NCI-H2081 (cell line): ENCODE results near the gene ACLY.
A peak's percentile ranks its signal among the peaks of the same experiment; 100 is the strongest.
"Not testable (repeated sequence)": the region's sequence is repeated elsewhere in the genome, so short reads cannot be mapped to it uniquely, and the experiment has no call there.

ENCODE experiments used
- DNase-seq, 2 experiments: peaks; one replicate each; lab custom pipeline; 2025; lab: John Stamatoyannopoulos, UW

The ACLY gene

DNA sequence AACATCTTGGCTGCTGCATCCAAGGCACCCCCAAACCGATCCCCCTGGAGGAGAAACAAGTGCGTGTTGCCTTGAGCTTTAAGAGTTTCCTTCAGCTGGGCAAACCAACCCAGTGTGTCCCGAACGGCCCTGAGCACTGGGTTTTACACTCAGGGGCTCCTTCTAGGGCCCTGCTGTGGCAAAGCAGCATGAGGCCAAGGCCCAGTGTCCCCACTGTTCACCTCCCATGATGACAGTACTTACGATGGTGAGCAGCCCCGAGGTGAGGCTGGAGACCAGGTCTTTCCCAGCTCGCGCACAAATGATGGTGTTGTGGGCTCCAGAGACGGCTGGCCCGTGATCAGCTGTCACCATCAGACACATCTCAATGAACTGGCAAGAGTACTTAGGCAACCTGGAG lies 47.0 kb downstream of the ACLY start:
- DNase-seq: no peak

DNA sequence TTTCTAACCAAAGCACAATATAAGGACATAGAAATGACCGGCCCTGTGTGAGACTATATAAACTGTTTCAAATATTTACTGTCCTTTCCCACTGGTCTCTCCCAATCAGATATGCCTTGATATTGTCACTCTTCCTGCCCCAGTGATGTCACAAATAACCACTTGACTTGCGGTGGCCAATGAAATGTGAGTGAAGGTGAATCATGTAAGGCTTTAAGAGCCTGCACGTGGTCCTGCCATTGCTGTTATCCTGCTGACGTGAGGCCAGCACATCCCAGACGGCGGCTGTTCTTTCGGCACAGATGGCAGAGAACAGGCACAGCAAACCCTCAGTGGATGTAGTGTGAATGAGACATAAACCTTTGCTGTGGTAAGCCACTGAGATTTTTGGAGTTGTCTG lies 48.1 kb downstream of the ACLY start:
- DNase-seq: no peak

DNA sequence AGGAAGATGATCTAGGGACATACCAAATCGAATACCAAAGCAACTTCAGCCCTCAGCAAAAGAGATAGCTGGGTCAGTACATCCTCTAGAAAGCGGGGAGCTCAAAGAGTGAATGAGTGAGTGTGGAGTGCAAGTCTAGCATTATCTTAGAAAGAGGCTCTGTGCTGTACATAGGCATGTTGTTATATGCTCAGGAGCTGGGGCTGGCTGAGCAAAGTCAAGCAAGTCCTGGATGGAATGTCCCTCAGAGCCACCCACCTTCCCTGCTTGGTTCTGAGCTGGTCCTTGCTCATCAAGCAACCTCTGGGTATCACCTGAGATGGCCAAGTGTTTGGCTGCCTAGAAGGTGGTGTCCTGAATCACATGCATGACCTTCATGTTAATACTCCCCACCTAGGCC lies 48.7 kb downstream of the ACLY start:
- no peak for DNase-seq

DNA sequence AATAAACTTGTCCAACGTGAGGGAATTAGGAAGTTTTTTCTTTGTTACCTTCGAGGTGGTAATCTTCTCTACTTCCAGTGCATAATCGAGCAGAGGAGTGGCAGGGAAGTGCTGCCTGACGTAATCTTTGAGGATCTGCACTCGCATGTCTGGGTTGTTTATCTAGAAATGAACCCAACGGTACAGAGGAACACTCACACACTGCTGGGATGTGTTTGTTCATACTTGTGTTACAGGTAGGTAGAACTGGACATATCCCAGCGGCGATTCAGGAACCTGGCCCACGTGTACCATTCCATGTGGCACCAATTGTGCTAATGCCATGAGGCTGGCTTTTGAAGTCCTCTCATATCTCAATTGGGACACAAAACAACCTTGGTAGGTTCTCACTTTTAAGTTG lies 49.3 kb downstream of the ACLY start:
- no peak for DNase-seq

DNA sequence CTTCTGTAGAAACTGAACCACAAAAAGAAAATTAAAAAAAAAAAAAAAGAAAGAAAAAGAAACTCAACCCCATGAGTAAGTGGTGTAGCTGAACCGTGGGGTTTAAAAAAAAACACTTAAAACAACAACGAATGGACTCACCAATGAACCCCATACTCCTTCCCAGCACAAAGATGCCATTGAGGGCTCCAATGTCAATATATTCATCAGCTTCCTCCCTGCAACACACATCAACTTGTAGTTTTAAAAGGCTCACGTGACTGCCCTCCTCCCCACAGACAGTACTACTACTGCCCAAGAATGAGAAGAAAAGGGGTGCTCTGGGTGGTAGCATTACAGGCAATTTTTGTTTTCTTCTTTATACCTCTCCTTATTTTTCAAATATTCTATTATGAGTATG lies 50.2 kb downstream of the ACLY start:
- no peak for DNase-seq

DNA sequence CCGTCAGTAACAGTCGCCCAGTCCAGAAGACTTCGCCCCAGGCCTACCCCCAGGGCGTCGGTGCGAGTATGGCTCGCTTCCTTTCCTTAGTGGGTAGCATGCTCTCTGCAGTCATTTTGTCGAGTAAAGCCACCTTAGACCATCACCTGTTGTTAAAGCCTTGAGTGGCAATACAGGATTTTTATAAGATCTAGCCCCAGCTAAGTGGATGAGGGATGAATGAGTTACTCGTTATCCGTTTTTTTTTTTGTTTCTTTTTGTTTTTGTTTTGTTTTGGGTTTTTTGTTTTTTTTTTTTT lies 53.2 kb downstream of the ACLY start:
- DNase-seq: no peak

DNA sequence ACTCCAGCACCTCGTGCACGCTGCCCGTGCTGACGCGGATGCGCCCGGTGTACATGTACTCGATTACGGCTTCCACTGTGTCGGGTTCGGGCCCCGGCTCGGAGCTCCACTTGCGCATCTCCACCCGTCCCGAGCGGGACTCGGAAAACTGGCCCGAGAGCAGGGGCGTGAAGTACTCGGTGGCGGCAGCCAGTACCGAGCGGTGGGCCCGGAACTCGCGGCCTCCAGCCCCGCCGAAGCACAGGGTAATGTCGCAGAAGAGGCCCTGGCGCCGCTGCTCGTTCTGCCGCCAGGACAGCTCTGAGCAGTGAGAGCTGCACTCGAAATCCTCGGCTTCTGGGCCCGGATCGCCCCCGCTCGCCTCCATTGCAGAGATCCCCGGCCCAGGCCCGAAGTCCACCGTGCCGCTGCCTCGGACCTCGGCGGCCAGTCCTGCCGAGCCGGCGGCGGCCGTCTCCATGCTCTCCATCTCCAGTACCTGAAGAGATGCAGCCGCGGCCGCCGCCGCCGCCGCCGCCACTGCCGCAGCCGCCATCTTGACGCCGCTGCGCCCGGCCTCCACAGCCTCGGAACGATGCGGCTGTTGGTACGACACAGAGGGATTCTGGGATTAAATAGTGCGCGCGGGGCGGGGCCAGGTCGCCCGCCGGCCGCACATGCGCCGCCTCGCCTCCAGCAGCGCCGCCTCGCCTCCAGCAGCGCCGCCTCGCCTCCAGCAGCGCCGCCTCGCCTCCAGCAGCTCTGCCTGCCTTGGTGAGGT lies 53.7 kb downstream of the ACLY start, which contains the start of gene KLHL11:
KLHL11 (minus strand) TSS at position 588 of the 760 bp plus-strand sequence; CDS start at position 535, 53 bp downstream.
- peak; percentile 91 to 94 for DNase-seq

DNA sequence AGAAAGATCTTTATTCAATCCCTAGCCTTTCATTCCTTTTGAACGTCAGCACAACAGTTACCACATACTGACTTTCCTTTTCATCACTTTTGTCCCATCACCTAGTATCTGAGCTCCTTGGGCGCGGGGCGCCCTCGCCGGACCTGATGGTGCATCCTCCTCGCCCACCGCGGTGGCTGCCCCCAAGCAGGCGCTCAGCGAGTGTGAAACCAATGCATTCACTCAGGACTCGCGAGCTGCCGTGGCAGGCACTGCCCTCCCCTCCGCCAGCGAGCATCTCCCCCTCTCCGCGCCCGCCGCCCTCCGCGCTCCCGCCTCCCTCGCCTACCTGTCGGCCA lies 54.3 kb downstream of the ACLY start:
- DNase-seq: no peak

DNA sequence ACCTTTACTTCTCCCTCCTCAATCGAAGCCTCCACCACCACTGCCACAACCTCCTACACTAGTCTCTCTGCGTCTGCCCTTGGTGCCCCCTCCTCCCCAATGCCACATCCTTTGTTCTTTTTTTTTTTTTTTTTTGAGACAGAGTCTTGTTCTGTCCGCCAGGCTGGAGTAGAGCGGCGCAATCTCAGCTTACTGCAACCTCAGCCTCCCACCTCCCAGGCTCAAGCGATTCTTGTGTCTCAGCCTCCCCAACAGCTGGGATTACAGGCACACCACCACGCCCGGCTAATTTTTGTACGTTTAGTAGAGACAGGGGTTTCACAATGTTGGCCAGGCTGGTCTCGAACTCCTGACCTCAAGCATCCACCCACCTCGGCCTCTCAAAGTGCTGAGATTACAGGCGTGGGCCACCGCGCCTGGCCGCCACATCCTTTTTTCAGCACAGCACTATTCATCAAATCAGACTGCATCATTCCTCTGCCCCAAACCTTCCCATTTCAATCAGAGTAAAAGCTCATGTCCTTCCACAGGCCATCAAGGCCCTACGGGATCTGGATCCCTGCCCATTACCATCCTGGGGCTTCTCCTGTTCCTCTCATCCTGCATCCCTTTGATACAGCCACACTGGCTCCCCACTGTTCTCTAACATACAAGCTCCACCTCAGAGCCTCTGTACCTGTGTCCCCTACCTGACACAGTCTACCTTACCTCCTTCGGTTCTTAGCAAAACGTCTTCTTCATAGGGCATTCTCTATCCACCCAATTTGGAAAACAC lies 55.5 kb downstream of the ACLY start:
- peak; percentile 12 to 48 for DNase-seq

DNA sequence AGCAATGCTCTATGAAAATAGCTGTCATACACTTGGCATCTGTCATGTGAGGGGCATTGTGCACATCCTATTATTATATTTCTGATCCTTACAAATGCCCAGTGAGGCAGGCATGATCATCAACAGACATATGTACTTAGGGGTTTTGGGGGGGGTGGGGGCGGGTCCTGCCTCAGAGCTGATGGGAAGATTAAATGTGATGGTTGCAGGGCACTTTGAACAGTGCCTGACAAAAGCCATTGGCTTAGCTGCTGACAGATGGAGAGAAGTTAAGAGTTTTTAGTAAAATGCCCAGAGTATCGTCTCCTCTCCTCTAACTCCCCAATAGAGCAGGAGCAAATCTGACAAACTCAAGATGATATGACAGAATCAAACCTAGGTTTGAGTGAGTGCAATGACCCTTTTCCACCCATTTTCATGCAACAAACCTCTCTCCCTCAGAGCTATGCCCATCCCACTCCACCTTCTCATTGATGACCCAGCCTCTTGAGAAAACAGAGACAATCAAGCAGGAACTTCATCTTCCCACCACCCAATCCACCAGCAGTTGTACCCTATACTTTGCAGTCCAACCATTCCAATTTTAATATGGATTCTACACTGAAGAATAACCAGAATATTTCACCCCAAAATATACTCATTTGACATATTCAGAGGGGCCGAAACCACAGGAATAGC lies 58.4 kb downstream of the ACLY start:
- no peak for DNase-seq

DNA sequence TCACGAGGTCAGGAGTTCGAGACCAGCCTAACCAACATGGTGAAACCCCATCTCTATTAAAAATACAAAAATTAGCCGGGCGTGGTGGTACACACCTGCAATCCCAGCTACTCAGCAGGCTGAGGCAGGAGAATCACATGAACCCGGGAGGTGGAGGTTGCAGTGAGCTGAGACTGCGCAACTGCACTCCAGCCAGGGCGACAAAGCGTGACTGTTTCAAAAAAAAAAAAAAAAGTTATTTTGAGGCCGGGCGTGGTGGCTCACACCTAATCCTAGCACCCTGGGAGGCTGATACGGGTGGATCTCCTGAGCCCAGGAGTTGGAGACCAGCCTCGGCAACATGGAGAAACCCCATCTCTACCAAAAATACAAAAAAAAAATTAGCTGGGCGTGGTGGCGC lies 67.4 kb downstream of the ACLY start:
- not testable (repeated sequence) for DNase-seq

DNA sequence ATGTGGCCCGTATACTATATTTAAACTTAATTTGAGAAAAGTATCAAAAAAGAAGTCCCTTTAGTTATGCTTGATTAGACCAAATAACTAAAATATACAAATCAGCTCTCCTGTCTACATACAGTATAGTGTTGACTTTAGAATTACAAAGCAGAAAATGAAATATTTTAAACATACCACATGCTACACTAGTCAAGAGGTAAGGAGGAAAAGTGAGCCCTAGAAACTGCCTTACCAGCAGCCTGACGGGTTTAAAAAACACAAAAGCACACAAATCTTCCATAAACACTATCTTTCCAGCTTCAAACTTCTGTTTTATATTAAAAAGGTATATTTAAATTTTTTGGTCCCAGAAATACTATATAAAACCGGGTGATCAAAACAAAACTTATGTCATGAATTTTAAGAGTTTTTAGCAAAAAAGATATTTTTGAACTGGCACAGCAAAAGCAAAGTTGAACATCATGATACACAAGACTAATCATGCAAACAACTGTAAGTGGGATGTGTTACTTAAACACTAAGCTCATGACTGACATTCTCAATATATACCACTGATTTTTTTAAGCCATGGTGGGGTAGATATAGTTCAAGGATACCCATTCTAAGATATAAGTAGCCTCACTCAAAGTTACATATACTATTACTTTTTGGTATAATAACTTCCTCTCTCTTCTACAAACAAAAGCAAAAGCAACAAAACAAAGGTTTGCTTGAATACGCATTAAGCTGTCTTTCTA lies 69.3 kb downstream of the ACLY start:
- no peak for DNase-seq

DNA sequence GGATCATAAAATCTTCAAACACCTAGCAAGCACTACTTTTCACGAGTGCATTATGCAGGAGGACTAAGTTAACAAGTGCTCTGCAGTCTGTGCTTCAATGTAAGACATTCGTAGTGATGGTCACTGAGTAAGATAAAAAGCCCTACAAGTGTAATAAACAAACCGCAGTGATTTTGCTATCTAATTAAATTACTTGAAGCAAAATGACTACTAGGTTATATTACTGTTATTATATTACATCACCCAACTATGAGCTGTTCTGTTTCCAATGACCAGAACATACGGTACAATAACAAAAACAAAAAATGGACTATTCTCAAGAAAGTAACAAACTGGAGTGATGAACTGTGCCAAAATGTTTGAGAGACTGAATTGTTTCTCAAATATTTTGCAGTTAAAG lies 70.0 kb downstream of the ACLY start:
- no peak for DNase-seq

DNA sequence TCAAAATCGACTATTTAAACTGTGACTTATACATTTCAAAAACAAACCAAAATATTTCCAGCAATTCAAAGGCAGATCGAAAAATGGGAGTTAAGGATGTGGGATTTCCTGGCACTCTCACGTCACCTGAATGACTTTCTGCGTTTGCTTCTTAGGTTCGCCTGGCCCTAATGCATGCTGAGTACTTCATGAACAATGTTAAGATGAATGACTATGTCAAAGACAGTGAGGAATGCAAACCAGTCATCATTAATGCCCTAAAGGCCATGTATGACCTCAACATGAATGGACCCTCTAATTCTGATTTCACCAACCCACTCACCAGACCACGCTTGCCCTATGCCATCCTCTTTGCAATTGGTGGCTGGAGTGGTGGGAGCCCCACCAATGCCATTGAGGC lies 73.8 kb downstream of the ACLY start:
- no peak for DNase-seq

DNA sequence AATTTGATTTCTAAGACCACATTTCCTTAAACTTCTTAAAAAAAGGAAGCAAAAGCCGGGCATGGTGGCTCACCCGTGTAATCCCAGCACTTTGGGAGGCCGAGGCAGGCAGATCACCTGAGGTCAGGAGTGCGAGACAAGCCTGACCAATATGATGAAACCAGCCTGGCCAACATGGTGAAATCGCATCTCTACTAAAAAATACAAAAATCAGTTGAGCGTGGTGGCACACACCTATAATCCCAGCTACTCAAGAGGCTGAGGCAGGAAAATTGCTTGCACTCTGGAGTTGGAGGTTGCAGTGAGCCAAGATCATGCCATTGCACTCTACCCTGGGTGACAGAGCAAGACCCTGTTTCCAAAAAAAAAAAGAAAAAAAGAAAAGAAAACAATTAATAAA lies 78.0 kb downstream of the ACLY start:
- not testable (repeated sequence) for DNase-seq

DNA sequence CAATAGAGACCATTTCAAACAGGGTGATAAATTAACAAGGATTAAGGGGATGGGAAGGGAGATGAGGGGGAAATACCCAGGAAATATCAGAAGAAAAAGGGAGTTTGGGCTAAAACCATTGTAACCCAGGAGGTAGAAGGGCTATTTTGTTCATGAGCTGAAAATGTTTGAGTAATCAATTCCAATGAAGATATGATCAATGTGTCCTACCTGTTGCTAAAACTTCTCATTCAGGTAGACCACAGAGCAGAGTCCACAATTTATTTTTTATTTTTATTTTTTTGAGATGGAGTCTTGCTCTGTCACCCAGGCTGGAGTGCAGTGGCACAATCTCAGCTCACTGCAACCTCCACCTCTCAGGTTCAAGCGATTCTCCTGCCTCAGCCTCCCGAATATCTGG lies 79.3 kb downstream of the ACLY start:
- not testable (repeated sequence) for DNase-seq

DNA sequence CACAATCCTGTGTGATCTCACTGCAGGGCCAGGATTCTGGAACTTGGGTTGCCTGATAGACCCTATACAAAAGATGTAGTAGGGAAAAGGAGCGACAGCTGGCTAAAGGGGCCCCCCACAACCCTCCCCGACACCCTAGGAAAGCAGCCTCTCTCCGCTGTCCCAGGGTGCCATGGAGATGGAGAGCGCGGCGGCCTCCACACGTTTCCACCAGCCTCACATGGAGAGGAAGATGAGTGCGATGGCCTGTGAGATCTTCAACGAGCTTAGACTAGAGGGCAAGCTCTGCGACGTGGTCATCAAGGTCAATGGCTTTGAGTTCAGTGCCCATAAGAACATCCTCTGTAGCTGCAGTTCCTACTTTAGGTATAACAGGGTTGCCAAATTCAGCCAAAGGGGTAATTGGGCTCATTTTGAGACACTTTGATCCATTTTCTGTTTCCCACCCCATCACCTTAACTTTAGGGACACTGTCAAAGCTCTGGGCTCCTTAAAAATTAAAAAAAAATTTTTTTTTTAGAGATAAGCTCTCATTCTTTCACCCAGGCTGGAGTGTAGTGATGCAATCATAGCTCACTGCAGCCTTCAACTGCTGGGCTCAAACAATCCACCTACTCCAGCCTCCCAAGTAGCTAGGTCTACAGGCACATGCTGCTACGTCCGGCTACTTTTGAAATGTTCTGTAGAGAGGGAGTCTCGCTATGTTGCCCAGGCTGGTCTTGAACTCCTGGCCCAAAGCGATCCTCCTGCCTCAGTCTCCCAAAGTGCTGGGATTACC lies 80.8 kb downstream of the ACLY start, which contains the start of gene KLHL10:
KLHL10 (plus strand) TSS at position 65 of the 778 bp plus-strand sequence; CDS start at position 173, 108 bp downstream.
- DNase-seq: no peak

DNA sequence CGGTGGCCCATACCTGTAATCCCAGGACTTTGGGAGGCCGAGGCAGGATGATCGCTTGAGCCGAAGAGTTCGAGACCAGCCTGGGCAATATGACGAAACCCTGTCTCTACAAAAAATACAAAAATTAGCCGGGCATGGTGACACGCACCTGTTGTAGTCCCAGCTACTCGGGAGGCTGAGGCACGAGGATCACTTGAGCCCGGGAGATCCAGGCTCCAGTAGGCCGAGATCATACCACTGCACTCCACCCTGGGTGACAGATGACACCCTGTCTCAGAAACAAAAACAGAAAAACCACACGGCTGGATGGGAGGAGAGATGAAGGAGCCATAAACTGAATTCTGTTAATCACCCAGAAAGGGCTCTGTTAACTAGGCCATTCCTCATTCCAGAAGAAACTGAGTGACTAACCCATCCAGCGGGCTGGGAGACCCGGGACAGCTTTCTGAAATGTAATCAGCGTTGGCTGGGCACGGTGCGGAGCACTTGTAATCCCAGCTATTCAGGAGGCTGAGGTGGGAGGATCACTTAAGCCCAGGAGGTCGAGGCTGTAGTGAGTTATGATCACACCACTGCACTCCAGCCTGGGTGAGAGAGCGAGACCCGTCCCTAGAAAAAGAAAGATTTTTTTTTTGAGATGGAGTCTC lies 82.1 kb downstream of the ACLY start:
- no peak for DNase-seq

DNA sequence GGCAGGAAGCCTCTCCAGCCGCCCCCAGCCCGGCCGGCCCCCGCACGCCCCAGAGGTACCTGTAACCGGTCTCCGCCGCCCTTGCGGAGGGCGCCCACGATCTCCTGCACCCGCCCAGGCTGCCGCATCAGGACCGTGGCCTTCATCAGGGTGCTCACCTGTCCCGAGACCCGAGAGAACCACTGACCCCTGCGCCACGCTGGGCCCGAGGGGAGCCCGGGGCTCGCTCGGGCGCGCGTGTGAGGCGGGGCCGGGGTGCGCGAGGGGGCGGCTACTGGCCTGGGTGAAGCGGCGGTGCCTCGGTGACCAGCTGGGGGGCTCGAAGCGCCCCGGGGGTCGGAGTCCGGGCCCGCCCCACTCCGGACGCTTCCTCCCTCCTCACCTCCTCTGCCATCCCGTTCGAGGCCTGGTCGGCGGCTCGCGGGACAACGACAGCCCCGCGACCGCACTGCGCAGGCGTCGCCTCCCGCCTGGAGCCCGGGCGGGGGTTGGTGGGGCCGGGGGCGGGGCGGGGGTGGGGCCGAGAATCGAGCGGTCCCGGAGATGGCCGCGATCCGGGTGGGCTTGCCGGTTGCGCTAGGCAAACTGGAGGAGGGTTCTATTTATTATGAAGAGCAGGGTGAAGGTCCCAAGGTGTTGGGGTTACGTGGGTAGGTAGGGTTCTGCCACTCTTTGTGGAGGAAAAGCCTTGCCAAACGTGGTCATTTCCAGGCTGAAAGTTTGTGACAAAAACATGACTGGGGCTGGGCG lies 82.8 kb downstream of the ACLY start, which contains the start of gene NT5C3B:
NT5C3B (minus strand) TSS at position 433 of the 750 bp plus-strand sequence; CDS start at position 394, 39 bp downstream.
- peak; percentile 52 to 63 for DNase-seq

DNA sequence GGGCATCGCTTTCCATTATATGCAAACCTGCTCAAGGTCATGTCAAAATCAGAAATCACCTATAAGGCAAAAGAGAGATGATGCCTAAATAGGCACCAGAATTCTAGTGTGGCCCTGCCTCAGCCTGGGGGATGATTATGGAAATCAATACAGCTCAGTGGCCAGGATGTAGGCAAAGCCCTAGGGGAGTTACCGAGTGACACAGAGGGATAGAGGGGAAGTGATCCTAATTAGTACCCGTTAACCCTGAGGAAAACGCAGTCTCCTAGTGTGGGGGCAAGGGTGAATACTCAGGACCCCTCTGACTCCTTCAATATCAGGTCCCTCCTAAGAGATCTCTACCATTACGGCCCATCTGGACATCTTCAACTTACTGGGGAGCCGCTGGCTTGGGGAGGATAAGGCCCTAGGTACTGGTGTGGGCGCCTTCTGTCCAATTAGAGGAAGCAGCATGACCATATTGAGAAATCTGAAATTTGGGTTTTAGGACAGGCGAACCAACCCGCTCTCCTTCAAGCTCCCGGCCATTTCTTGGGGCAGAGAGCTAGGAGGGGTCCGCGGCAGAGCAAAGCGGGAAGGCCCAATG lies 83.4 kb downstream of the ACLY start:
- no peak for DNase-seq
